ENCODE results near the gene COL4A5. TPM values are rescaled to one million over a fixed set of nuclear protein-coding genes. Genes with fewer than 3 reads are reported as not detected.

The COL4A5 gene
- total and polyA plus RNA-seq, 2 of the 8 experiments (the other 6 are each of a cell fraction or from before 2014, with no cell fraction given), result 24.9 to 30.2 TPM

GRCh38 chrX:108426262-108426661, 13.4 kb upstream of the COL4A5 start:
- H2BK12ac ChIP-seq (ENCODE audit: low read depth, low read length), result no peak overlapping the region
- no peaks in the 10 kb centered on the region for H4K20me1 ChIP-seq (replicated peaks in 1 of 2; ENCODE audit: control insufficient read depth in 1 of 2, insufficient read depth in 2 of 2, low read length in 2 of 2)
- no peak overlapping the region for H2BK5ac ChIP-seq (ENCODE audit: low read depth, low read length)
- WGBS, 2 experiments (ENCODE audit: extremely low coverage in 1 of 2, insufficient coverage in 1 of 2, insufficient read length in 1 of 2, insufficient replicate concordance in 2 of 2, low coverage in 1 of 2, low lambda C conversion rate in 2 of 2, missing lambda C conversion rate in 1 of 2), result 0% methylated on average over 1 of the region's 1 CpG; no CpG with 5 or more reads in 1 of the 2 experiments
- CTCF ChIA-PET (ENCODE audit: partially characterized antibody), result no interaction called here
- no peak for TF ChIP-seq MAX (IDR thresholded peaks at IDR 0.05)
- TF ChIP-seq CEBPB (IDR thresholded peaks at IDR 0.05; ENCODE audit: low read depth, low read length), result no peak
- TF ChIP-seq BCL11A (IDR thresholded peaks at IDR 0.05; ENCODE audit: low read depth in 2 of 2, low read length in 2 of 2), result no peak
- no peak for TF ChIP-seq HDAC6 (IDR thresholded peaks at IDR 0.05; ENCODE audit: low read depth, low read length)
- TF ChIP-seq SP4 (IDR thresholded peaks at IDR 0.05; ENCODE audit: low read length), result no peak
- no peak for TF ChIP-seq TAF1 (IDR thresholded peaks at IDR 0.05; ENCODE audit: low read depth, low read length)
- TF ChIP-seq RAD21 (IDR thresholded peaks at IDR 0.05 in 1 of 2, conservative IDR thresholded peaks at IDR 0.05 in 1 of 2; ENCODE audit: low read depth in 2 of 2, low read length in 2 of 2), result no peak
- no peak for TF ChIP-seq TEAD4 (IDR thresholded peaks at IDR 0.05; ENCODE audit: low read depth, low read length)
- TF ChIP-seq SUZ12 (IDR thresholded peaks at IDR 0.05; ENCODE audit: low read length), result no peak
- TF ChIP-seq BRCA1 (IDR thresholded peaks at IDR 0.05; ENCODE audit: low read depth, low read length), result no peak
- POLR2A ChIA-PET (ENCODE audit: partially characterized antibody), result no interaction called here
- H2AK5ac ChIP-seq (ENCODE audit: low read depth, low read length), result no peak overlapping the region
- no peaks in the 10 kb centered on the region for H3K79me1 ChIP-seq (ENCODE audit: low read depth, low read length)
- H3K4me3 ChIP-seq (ENCODE audit: extremely low read depth in 1 of 4, insufficient read depth in 2 of 4, low read depth in 3 of 4, low read length in 4 of 4), result no peak overlapping the region
- H3K27me3 ChIP-seq (replicated peaks in 1 of 4; ENCODE audit: control insufficient read depth in 3 of 4, extremely low read depth in 1 of 4, insufficient read depth in 3 of 4, low read length in 3 of 4), result no peaks in the 10 kb centered on the region
- H3K23ac ChIP-seq (ENCODE audit: insufficient read length), result no peak overlapping the region
- H3K9me3 ChIP-seq (ENCODE audit: insufficient read depth in 2 of 2, low read depth in 1 of 2, low read length in 1 of 2), result no peaks in the 10 kb centered on the region
- no peaks in the 10 kb centered on the region for H3K36me3 ChIP-seq (ENCODE audit: control insufficient read depth in 2 of 4, insufficient read depth in 4 of 4, low read length in 3 of 4)
- H3K4me1 ChIP-seq (replicated peaks in 1 of 4; ENCODE audit: control insufficient read depth in 3 of 4, insufficient read depth in 4 of 4, low read length in 3 of 4), result no peaks in the 10 kb centered on the region; a peak in 1 of 7 replicates
- no peaks in the 10 kb centered on the region for H3K23me2 ChIP-seq (ENCODE audit: low read depth, low read length)
- H4K91ac ChIP-seq (replicated peaks; ENCODE audit: insufficient read length, low read length), result no peak overlapping the region
- no peak overlapping the region for H4K8ac ChIP-seq (ENCODE audit: extremely low read depth, insufficient read depth, low read length)
- H4K5ac ChIP-seq (ENCODE audit: insufficient read length, low read depth, low read length), result no peak overlapping the region
- H2AFZ ChIP-seq (ENCODE audit: low read length), result no peak overlapping the region
- no peak overlapping the region for H3K18ac ChIP-seq (ENCODE audit: extremely low read depth, low read length)
- no peak overlapping the region for H3K27ac ChIP-seq (ENCODE audit: low read depth, low read length)
- no peaks in the 10 kb centered on the region for H3K79me2 ChIP-seq (ENCODE audit: control insufficient read depth in 1 of 2, insufficient read depth in 2 of 2, low read length in 2 of 2)
- H2BK20ac ChIP-seq (ENCODE audit: low read length), result no peak overlapping the region
- DNase-seq (ENCODE audit: low read depth in 1 of 2, low spot score in 2 of 2), result no peak
- no peak overlapping the region for H2BK15ac ChIP-seq (ENCODE audit: low read length)
- H3K4me2 ChIP-seq (ENCODE audit: insufficient read depth in 1 of 2, low read depth in 2 of 2, low read length in 2 of 2), result no peak overlapping the region; a peak in 2 of 4 replicates
- no peak overlapping the region for H2BK120ac ChIP-seq (replicated peaks; ENCODE audit: low read depth, low read length)
- H3K4ac ChIP-seq (replicated peaks; ENCODE audit: insufficient read length, low read depth, low read length), result no peak overlapping the region
- H3K9ac ChIP-seq (replicated peaks in 1 of 4; ENCODE audit: extremely low read depth in 1 of 4, low read depth in 3 of 4, low read length in 3 of 4), result no peak overlapping the region
- peak; percentile 88 for FAIRE-seq
- H3K56ac ChIP-seq (replicated peaks; ENCODE audit: insufficient read length, low read depth, low read length), result no peak overlapping the region
- H3K14ac ChIP-seq (ENCODE audit: insufficient read length), result no peak overlapping the region

Data from H1 (cell line).